HG03575 (cell line): Measurements from ENCODE around the gene POLR1A.

ENCODE experiments used
- ATAC-seq: cut with Tn5 transposase; IDR thresholded peaks from one replicate; pipeline ENCODE4 v1.9.1; 2021; ENCODE audit not compliant: unreplicated experiment, insufficient number of reproducible peaks, low FRiP score; ENCODE audit errors: extremely low read depth

Gene POLR1A

DNA sequence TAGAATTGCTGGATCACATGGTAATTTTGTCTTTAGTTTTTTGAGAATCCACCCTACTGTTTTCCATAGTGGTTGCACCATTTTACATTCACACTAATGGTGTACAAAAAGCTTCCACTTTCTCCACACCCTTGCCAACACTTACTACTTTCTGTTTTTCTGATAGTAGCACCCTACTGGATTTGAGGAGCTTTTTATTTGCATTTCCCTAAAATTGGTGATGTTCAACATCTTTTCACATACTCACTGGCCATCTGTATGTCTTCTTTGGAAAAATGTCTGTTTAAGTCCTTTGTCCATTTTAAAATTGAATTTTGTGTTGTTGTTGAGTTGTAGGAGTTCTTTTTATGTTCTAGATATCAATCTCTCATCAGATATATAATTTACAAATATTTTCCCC lies 3.5 kb downstream of the POLR1A start:
- ATAC-seq = no peak

DNA sequence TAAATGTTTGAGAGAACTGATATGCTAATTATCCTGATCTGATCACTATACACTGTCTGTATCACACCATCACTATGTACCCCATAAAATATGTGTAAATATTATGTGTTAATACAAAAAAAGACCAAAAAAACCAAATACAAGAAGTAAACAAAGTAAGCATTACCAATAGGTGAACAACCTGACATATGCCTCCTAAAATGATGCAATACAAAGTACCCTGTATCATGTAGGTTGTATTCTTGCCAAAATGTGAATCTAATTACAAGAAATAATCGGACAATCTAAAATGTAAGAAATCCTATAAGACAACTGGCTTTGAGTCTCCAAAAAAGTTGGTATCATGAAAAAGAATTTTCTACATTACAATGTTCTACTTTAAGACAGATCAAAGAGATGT lies 7.8 kb downstream of the POLR1A start:
- no peak for ATAC-seq

DNA sequence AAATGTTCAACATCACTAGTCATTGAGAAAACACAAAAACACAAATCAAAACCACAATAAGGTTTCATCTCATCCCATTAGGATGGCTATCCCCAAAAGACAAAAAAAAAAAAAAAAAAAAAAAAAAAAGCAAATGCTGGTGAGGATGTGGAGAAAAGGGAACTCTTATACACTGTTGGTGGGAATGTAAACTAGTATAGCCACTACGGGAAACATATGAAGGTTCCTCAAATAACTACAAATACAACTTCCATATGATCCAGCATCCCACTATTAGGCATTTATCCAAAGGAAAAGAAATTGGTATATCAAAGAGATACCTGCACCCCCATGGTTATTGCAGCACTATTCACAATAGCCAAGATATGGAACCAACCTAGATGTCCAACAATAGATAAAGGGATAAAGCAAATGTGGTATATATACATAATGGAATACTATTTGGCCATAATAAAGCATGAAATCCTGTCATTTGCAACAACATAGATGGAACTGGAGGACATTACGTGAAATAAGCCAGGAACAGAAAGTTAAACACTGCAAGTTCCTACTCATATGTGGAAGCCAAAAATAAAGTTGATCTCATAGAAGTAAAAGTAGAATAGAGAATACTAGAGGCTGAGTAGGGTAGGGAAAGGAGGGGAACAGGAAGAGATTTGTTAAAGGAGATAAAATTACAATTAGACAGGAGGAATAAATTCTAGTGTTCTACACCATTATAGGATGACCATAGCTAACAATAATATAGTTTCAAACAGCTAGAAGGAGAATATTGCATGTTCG lies 8.4 kb downstream of the POLR1A start:
- no peak for ATAC-seq

DNA sequence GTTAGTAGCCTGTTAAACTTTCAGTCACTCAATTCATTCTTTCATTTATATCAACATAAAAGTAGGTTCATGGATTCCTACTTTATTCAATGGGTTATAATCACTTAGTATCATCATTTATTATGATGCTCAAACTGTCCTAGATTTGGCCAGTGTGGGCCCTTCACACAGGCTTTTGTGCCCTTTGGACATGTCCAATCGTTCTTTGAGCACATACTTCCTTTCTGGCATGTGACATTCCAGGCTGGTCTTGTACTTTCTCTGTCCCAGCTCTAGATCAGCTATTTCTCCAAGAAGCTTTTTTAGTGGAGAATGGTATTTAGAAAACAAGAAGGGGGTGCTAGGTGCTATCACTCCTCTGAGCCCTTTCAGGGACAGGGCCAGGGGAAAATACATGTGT lies 11.5 kb downstream of the POLR1A start:
- ATAC-seq = no peak

DNA sequence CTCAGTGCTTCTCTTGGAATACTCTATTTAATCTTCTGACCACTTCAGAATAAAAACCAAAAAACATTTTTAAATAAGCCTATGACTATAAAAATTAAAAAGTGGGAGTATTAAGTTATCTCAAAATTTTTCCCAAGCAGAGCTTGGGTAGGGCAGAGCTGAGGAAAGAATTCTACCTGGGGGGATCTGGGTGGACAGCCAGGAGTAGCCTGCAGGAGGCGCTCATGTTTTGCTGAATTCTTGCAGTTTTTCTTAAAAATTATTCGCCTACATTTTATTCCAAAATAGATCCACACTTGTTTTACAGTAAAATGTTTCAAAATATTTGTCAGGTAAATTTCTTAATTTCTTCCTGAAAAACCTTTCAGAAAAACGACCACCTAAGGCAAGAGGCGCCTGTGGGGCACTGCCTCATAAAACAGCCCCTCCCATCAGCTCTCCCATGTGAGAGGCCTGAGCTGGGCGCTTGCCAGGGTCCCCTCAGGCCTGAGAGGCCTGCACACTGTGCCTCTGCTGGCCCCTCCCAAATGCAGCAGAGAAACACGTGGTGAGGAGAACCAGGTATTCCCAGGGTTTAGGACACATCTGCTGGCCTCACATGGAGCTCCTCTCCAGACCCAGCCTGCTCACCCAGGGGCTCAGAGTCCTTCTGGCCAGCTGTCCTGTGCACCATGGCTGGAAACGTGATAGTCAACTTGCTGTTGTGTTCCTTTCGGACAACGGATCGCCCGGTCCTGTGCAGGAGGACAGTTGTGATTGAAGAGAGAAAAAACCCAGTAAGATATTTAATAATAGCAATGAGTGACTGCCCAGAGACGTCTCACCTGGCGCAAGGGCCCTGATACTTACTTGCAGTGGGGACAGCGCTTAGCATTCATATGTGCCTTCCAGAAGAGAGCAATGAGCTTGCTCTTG lies 17.5 kb downstream of the POLR1A start:
- no peak for ATAC-seq

DNA sequence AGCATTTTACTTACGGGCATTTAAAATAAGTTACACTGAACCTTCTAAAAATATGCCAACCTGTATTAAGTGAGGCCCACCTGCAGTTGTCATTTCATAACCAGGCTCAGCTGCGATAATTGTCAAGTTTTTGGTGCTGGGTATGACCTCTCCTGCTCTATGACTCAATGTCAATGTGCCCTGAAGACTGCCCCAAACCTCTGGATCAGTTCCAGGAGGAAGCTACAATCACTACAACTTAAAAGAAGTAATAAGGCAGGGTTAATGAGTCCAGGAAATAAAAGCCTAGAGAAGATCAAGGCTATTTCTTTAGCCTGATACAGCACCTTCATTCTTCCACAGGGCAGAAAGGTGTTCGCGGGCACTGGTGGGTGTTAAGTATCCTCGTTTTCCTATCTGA lies 22.9 kb downstream of the POLR1A start:
- ATAC-seq = no peak

DNA sequence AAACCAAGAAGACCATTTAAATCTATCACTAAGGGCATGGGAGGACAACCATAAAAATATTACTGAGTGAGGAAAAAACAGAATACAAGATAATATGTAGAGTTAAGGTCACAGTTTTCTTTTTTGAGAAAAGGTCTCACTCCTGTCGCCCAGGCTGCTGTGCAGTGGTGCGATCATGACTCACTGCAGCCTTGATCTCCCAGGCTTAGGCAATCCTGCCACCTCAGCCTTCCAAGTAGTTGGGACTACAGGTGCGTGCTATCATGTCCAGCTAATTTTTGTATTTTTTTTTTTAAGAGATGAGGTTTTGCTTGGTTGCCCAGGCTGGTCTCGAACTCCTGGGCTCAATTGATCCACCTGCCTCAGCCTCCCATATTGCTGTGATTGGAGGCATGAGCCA lies 24.0 kb downstream of the POLR1A start:
- no peak for ATAC-seq

DNA sequence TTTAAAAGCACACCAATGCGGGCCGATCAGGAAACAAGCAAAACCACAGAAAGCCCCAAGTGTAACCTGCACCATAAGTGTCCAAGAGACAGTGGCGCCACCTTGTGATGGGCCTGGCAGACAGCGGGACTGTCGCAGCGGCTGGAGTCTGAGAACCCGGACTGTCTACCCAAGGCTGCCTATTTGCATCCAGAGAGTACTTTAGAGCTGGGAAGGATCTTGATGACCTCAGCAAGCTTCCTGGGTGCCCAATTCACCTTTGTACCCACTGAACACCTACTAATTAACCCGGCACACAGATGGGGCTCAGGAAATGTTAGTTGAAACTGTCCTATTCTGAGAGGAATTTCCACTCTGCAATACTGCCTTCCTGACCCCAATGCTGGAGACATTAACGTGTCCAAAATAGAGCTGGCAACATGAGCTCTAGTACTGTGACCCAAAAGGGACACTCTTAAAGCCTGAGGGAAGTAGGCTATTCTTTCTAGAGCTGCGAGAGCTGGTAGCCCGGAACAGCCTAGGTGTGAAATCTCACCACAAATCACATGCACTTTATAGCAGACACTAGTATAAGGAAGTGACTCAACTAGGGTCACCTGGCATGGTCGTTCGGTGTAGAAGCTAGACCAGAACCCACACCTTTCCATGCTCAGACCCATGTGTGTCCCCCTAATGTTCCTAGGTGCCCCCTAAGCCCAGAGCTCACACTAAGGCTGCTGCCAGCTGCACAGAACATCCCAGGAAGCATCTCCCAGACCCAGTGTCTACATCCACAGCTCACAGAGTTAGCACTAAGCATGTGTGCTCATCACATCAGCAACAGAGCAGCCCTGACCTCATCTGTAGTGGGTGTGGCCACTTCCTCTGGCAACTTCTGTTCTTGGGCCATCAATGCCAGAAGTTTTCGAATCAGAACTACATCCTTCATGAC lies 25.4 kb downstream of the POLR1A start:
- ATAC-seq = peak; percentile 47

DNA sequence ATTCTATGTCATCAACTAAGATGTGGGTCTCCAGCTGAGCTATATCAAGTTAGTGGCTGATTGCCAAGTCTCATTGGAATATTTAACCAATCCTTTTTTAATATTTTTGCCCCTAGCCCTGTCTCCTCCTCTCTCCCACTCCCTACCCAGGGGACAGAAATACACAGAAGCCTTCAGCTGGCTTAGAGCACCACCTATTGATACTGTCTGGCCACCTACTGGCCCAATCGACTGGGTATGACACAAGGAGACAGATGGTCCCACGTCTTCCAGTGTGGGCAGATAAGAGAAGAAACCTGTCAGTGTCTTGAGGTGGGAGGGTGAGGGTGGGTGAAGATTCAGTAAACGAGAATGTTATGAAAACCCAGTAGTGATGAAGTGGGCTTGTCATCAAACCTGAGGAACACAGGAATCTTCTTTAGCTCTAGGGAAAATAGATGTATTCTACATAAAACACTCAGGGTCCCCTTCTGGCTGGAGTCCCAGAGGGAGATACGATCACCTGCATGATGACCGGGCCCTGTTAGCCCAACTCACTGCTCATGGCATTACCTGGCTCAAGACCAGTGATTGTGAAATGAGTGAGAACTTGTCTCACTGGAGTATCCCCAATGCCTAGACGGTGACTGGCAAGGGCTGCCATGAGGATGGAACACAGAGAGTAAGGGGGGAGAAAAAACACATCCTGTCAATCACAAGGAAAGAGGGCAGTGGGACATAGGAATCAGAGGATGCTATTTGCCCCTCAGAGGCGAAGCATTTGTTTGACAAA lies 26.7 kb downstream of the POLR1A start:
- ATAC-seq = no peak

DNA sequence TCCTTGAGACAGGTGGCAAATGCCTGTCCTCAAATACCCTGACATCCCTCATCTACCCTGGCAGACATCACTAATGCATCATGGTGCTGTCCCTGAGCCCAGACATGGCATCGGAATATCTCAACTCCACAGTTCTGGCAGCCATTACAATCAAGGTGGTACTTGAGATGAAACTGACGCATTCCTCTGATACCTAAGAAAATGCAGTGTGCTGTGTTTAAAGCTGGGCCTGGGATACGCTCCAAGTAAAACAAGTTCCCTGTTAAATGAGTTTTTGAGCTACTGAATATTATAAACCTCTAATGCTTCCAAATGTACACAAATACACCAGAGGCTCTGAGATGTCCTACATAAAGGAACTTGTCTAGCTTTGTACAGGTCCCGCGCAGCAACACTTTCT lies 29.8 kb downstream of the POLR1A start:
- no peak for ATAC-seq

DNA sequence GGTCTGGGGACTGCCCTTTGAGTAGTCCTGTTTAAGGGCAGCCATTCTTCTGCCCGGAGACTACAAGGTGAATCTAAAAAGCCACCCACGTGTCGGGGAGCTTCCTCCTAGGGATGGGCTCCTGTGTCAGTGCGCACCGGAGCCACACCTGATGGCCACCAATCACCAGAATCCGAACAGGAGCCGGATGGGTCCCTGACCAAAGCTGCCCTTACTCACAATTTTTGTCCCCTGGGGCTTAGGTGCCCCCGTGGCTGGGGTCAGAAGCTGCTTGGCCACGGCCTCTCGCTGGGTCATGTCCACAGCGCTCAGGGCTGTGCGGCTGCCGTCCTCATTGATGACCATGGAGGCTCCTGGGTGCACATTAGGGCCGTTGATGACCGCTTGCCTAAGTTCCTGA lies 30.9 kb downstream of the POLR1A start:
- no peak for ATAC-seq

DNA sequence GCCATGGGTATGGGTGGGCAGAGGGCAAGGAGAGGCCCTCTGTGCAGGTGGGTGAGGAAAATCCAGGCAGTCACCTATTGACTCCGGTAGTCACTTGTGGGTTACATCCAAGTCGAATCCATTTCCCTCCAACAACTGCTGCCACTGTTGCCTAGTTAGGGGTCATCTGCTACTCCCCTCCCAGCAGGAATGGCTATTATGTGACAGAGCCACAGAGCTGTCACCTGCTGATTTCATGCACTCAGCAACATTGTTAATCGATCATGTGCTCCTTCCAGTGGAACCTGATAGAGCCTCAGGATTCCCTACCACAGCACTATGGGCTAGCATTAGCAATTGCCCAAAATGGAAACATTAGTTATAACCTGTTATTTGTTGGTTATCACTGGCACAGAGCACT lies 31.4 kb downstream of the POLR1A start:
- ATAC-seq = no peak

DNA sequence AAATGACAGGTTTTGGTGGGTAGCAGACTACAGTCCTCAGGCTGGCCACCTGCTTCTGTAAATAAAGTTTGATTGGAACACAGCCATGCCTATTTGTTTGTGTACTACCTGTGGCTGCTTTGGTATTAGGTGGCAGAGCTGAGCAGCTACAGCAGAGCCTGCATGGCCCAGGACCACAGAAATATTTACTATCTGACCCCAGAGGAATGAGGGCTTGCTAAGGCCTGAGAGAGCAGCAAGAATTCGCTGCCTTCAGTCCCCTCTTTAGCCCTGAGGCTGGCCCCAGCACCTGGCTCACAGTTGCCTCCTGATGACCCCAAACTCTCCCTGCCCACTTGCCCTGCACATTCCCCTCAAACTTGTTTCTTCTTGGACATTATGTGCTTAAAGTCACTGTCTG lies 32.5 kb downstream of the POLR1A start:
- no peak for ATAC-seq

DNA sequence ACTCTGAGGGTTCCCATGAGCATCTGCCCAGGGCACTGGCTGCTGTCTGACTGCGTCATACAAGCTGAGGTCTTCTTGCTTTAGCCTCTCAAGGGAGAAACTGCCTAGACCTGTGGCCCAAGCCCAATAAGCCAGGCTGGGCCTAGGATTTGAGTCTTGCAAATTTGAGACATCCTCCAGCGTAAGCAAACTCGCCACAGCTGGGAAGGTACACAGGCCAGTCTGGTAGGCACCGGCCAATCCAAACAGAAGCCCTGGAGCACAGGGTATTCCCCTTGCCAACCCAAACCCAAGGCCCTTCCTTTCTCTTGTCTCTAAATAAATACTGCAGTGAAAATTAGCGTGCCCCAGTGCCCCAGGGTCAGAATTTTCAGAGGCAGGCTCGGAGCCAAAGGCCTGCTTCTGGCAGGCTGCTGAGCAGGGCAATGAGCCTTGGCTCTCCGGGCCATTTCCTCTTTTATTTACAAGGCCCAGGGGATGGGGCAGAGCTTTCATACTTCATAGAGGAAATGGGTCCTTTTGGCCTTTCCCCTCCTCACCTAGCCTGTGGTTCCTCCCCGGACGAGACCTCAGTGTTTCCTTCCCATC lies 33.3 kb downstream of the POLR1A start:
- ATAC-seq = no peak

DNA sequence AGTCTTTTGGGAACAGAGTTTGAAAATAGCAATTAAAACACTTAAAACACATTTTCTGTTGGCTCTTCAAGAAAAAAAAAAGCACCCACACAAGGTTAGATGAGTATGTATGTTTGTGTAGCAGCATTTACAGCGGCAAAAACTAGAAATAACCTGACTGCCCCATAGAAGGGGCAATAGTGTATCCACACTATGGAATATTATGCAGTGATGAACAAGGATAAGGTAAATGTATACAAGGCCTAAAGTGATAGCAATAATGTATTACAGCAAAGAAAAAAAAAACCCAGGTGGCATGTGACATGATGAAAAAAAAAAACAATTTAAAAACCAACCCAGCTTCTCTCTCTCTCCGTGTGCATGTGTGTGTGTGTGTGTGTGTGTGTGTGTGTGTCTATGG lies 34.8 kb downstream of the POLR1A start:
- ATAC-seq = no peak

DNA sequence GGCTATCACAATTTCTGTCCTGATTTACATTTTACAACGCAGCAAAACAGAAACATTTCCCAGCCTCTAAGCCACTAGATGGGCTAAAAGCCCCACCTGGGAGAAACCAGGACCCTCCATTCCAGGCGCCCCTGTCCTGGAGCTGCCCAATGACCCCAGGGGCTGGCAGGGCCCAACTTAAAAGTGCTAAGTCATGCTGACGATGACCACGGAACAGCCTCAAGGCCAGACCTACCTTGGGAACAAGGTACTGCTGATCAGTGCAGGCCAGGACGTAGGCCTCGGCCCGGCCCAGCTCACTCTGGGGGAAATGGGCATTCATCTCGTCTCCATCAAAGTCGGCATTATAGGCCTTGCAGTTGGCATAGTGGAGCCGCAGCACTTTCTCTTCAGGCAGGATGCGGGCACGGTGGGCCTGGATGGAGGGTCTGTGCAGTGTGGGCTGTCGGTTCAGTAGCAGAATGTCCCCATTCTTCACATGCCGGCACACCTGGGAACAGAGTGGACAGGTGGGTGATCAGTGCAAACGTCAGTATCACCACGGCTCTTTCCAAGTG lies 35.8 kb downstream of the POLR1A start:
- no peak for ATAC-seq

DNA sequence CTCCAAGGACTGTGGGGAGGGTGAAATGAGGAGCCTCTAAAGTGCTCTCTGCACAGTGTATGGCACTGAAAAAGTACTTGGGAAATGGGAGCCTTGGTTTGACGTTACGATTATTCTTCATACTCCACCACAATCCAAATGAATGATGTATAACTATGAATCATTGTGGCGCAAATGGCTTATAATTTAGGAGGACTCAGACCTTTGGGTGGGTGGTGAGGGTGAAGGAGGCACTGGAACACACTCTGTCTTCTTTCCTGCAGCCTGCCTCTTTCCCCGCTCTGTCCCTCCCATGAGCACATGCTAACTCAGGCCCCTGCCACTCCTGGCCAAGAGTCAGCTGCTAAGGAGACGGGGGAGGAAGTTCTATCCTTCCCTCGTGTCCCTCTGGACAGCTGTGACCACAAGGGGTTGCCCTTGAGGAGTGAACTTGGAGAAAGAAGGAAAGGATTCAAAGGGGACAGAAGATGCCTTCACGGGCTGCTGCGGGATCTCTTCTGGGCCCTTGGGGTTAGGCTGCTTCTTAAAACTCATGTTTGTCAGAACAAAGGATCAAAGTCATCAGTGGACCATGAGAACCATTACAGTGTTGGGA lies 36.5 kb downstream of the POLR1A start:
- ATAC-seq = no peak

DNA sequence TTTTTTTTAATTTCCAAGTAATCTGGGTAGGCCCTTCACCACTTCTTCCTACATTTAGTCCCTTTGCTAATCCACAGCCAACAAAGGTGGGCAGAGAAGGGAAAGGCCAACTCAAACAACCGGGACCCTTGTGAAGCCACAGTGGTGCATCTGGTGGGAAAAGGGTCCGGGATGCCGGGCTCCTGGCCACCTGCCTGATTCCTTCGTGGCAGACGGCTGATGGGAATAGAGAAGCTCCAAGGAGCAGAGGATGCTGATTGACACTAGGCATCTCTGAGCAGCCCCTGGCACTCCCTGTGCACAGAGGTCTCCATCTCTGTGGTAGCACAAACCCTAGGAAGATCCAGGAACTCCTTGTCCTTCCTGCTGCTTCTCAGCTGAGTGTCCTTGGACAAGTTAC lies 37.0 kb downstream of the POLR1A start:
- ATAC-seq = no peak
